T-helper 22 cell (primary cell): ENCODE measurements around the gene MARCHF5.
"Not testable (repeated sequence)": the region's sequence is repeated elsewhere in the genome, so short reads cannot be mapped to it uniquely, and the experiment has no call there.

ENCODE experiments used
- DNase-seq: peaks from one replicate; pipeline ENCODE4 v3.0.0-alpha.2; 2020; ENCODE audit warnings: low read depth

The MARCHF5 gene

GRCh38 chr10:92305133-92306072 is 14.4 kb downstream of the MARCHF5 start:
- DNase-seq, result no peak

- DNase-seq, result no peak
Measured at GRCh38 chr10:92309272-92309671, 18.3 kb downstream of the MARCHF5 start.

GRCh38 chr10:92313750-92314149 is 22.8 kb downstream of the MARCHF5 start:
- no peak for DNase-seq

- no peak for DNase-seq
Measured at GRCh38 chr10:92316610-92317009, 25.6 kb downstream of the MARCHF5 start.

- DNase-seq, result no peak
Measured at GRCh38 chr10:92323079-92323478, 32.1 kb downstream of the MARCHF5 start.

- no peak for DNase-seq
Measured at GRCh38 chr10:92327445-92328433, 36.8 kb downstream of the MARCHF5 start.

- DNase-seq, result no peak
Measured at GRCh38 chr10:92328993-92329392, 38.0 kb downstream of the MARCHF5 start.

- DNase-seq, result not testable (repeated sequence)
Measured at GRCh38 chr10:92329927-92330326, 39.0 kb downstream of the MARCHF5 start.

GRCh38 chr10:92342796-92343195 is 51.8 kb downstream of the MARCHF5 start:
- no peak for DNase-seq

GRCh38 chr10:92345575-92345974 is 54.6 kb downstream of the MARCHF5 start:
- DNase-seq, result not testable (repeated sequence)

- not testable (repeated sequence) for DNase-seq
Measured at GRCh38 chr10:92347035-92347676, 56.2 kb downstream of the MARCHF5 start.

GRCh38 chr10:92350411-92350810 is 59.4 kb downstream of the MARCHF5 start:
- DNase-seq, result no peak

- DNase-seq, result no peak
Measured at GRCh38 chr10:92354587-92354986, 63.6 kb downstream of the MARCHF5 start.

GRCh38 chr10:92356041-92356440 is 65.1 kb downstream of the MARCHF5 start:
- DNase-seq, result no peak

- no peak for DNase-seq
Measured at GRCh38 chr10:92363498-92363897, 72.5 kb downstream of the MARCHF5 start.

- no peak for DNase-seq
Measured at GRCh38 chr10:92366412-92367021, 75.5 kb downstream of the MARCHF5 start.

- no peak for DNase-seq
Measured at GRCh38 chr10:92377962-92378361, 87.0 kb downstream of the MARCHF5 start.

GRCh38 chr10:92381543-92381954 is 90.6 kb downstream of the MARCHF5 start:
- DNase-seq, result no peak

- no peak for DNase-seq
Measured at GRCh38 chr10:92382631-92383030, 91.7 kb downstream of the MARCHF5 start.

- no peak for DNase-seq
Measured at GRCh38 chr10:92384741-92385140, 93.8 kb downstream of the MARCHF5 start.

GRCh38 chr10:92385831-92386230 is 94.9 kb downstream of the MARCHF5 start:
- no peak for DNase-seq
